ENCODE results near the gene PIK3C2G. TPM values are rescaled to one million over a fixed set of nuclear protein-coding genes. Genes with fewer than 3 reads are reported as not detected.

Gene PIK3C2G
- total RNA-seq, 1 donor from 2014 or later: not detected

GRCh38 chr12:18416412-18416811, 155.1 kb downstream of the PIK3C2G start:
- intact Hi-C loops (cut with micrococcal nuclease): no loop called here

- intact Hi-C loops (cut with micrococcal nuclease): no loop called here
Observed at GRCh38 chr12:18419311-18419710, 158.0 kb downstream of the PIK3C2G start.

- intact Hi-C loops (cut with micrococcal nuclease): no loop called here
Observed at GRCh38 chr12:18421867-18422266, 160.5 kb downstream of the PIK3C2G start.

GRCh38 chr12:18422871-18423270, 161.6 kb downstream of the PIK3C2G start:
- intact Hi-C loops (cut with micrococcal nuclease): no loop called here

GRCh38 chr12:18424857-18425256, 163.5 kb downstream of the PIK3C2G start:
- intact Hi-C loops (cut with micrococcal nuclease): no loop called here

GRCh38 chr12:18427520-18427919, 166.2 kb downstream of the PIK3C2G start:
- intact Hi-C loops (cut with micrococcal nuclease): no loop called here

- intact Hi-C loops (cut with micrococcal nuclease): no loop called here
Observed at GRCh38 chr12:18428416-18428815, 167.1 kb downstream of the PIK3C2G start.

- intact Hi-C loops (cut with micrococcal nuclease): no loop called here
Observed at GRCh38 chr12:18429366-18429765, 168.0 kb downstream of the PIK3C2G start.

- intact Hi-C loops (cut with micrococcal nuclease): no loop called here
Observed at GRCh38 chr12:18430425-18431048, 169.2 kb downstream of the PIK3C2G start.

GRCh38 chr12:18431771-18432170, 170.5 kb downstream of the PIK3C2G start:
- intact Hi-C loops (cut with micrococcal nuclease): no loop called here

GRCh38 chr12:18432206-18432605, 170.9 kb downstream of the PIK3C2G start:
- intact Hi-C loops (cut with micrococcal nuclease): no loop called here

- intact Hi-C loops (cut with micrococcal nuclease): no loop called here
Observed at GRCh38 chr12:18436170-18436569, 174.9 kb downstream of the PIK3C2G start.

- intact Hi-C loops (cut with micrococcal nuclease): no loop called here
Observed at GRCh38 chr12:18439541-18439940, 178.2 kb downstream of the PIK3C2G start.

- intact Hi-C loops (cut with micrococcal nuclease): no loop called here
Observed at GRCh38 chr12:18443768-18444437, 182.6 kb downstream of the PIK3C2G start.

GRCh38 chr12:18446061-18446644, 184.8 kb downstream of the PIK3C2G start:
- intact Hi-C loops (cut with micrococcal nuclease): no loop called here

- intact Hi-C loops (cut with micrococcal nuclease): no loop called here
Observed at GRCh38 chr12:18454330-18454729, 193.0 kb downstream of the PIK3C2G start.

GRCh38 chr12:18456344-18456743, 195.0 kb downstream of the PIK3C2G start:
- intact Hi-C loops (cut with micrococcal nuclease): no loop called here

GRCh38 chr12:18457362-18457761, 196.0 kb downstream of the PIK3C2G start:
- intact Hi-C loops (cut with micrococcal nuclease): no loop called here

GRCh38 chr12:18461758-18462157, 200.4 kb downstream of the PIK3C2G start:
- intact Hi-C loops (cut with micrococcal nuclease): no loop called here

- intact Hi-C loops (cut with micrococcal nuclease): no loop called here
Observed at GRCh38 chr12:18462442-18462841, 201.1 kb downstream of the PIK3C2G start.

- intact Hi-C loops (cut with micrococcal nuclease): no loop called here
Observed at GRCh38 chr12:18467620-18468245, 206.4 kb downstream of the PIK3C2G start.
